ENCODE measurements around the gene PPP1R9B.

DNA sequence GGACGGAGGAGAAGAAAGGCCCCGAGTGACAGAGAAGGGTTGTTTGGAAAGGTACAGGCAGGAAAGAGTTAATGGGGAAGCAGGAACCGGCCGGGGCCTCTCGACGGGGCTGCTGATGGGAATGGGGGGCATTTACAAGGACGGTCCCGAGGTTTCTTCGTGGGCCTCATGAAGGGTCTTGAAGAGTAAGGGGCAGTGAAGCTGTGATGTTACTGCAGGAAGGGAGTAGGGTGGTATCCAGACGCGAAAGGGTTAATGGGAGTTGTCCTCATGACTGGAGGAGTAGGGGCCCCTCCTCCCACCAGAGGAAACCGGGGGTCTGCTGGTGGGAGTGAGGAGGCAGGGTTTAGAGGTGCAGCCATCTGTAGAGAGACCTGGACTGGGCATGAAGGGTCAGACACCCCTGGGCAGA lies 54.8 kb downstream of the PPP1R9B start:
- TF ChIP-seq, protein P1, sequence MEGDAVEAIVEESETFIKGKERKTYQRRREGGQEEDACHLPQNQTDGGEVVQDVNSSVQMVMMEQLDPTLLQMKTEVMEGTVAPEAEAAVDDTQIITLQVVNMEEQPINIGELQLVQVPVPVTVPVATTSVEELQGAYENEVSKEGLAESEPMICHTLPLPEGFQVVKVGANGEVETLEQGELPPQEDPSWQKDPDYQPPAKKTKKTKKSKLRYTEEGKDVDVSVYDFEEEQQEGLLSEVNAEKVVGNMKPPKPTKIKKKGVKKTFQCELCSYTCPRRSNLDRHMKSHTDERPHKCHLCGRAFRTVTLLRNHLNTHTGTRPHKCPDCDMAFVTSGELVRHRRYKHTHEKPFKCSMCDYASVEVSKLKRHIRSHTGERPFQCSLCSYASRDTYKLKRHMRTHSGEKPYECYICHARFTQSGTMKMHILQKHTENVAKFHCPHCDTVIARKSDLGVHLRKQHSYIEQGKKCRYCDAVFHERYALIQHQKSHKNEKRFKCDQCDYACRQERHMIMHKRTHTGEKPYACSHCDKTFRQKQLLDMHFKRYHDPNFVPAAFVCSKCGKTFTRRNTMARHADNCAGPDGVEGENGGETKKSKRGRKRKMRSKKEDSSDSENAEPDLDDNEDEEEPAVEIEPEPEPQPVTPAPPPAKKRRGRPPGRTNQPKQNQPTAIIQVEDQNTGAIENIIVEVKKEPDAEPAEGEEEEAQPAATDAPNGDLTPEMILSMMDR (IDR thresholded peaks at IDR 0.05; ENCODE audit: insufficient read depth, low read depth, low read length), result no peak
- no peak for TF ChIP-seq EZH2 (IDR thresholded peaks at IDR 0.05; ENCODE audit: insufficient read depth, low read length)

Data from astrocyte (in vitro differentiated cells and primary cell).